HG03064 (cell line): ENCODE results near the gene GATB.

Experiments used
- ATAC-seq: cut with Tn5 transposase; IDR thresholded peaks from one replicate; pipeline ENCODE4 v1.9.1; 2021; ENCODE audit warnings: low read depth; ENCODE audit not compliant: unreplicated experiment

Gene GATB

DNA sequence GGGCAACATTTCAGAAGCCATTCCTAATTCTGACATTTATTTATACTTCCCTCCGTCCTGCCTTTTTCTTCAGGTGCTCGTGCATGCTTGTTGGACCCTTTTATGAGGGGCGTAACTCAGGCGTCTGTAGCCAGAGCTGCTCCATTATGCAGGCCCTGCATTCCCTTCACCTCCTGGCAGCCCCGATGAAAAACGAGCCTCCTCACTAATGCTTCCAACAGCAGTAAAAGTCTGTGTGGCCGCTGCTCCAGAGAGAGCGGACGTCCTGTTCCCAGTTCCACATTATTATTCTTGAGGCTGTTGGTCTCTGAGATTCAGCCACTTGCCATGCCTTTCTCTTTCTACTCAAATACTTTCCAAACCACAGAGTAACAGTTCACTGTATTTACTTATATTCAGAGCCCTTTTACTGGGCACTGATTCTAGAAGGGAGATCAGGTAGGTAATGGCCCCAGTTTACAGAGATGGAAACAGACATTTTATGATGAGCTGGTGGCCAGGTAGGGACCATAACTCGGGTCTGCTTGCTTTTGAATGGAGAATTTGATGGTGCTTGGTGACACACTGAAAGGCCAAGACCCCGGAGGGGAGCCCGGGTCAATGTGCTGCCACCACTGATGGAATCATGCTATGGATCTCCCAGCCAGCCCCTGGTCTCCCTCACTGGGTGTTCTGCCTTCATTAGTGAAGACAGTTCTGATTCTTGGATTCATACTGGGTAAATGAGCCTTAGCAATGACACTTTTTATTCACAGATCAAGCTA lies 101.0 kb downstream of the GATB start:
- no peak for ATAC-seq

DNA sequence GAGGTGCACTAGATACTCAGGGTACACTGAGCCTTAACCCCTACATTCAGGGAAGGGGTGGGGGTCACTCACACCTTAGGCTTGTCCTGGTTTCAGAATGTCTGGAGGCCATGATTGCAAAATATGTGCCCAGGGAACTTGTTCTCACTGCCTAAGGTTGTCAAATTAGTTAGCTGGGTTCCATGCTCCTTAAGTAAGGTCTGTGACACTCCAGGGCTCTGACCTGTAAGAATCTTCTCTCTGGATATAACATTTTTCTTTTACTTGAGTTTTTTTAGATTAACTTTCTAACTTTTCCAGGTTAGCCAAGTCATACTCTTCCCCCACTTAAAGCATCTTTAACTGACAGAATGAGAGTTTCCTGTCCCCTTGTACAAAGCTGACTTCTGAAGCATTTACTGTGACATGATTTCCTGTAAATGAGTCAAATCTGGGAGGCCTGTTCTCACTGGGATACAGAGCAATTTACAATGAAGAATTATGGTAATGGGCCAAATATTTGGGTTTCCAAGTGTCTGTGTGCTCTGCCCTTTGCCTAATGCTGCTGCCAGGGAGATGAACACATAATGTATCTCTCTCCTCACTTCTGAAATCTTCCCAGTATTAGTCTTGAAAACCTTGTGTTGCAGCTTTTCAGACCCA lies 101.7 kb downstream of the GATB start:
- no peak for ATAC-seq

DNA sequence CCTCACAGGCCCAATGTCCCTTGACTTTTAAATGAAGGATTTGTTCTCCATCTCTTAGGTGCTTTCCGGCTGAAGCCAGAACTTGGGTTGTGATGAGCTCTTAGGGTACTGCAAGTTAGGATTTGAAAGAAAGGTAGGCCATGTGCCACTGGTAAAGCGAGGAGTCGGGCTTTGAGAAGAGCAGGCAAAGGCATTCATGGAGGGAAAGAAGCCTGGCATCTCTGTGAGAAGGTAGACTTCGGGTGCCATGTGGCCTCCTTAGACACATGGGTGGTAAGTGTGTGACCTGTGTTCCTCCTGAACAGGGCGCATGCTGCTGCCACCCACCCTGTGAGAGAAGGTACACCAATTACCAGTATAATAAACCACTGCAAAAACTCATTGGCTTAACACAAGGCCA lies 102.9 kb downstream of the GATB start:
- no peak for ATAC-seq

- no peak for ATAC-seq
Observed at GRCh38 chr4:151656058-151656457, 104.7 kb downstream of the GATB start.

DNA sequence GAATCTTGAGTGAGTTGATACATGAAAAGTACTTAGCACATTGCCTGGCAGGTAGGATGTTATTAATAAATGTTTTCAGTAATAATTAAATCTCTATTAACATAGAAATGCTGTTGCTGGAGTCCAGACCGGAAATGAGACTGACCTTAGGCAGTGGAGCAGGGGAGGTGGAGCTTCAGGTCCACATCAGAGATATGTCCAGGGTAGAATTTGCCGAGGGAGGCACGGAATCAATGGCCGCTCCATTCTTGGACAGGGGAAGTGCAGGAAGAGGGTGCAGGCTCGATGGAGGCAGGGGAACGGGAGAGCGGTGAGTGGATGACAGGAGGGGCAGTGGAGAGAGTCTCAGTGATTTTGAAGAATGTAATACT lies 107.3 kb downstream of the GATB start:
- ATAC-seq = no peak

DNA sequence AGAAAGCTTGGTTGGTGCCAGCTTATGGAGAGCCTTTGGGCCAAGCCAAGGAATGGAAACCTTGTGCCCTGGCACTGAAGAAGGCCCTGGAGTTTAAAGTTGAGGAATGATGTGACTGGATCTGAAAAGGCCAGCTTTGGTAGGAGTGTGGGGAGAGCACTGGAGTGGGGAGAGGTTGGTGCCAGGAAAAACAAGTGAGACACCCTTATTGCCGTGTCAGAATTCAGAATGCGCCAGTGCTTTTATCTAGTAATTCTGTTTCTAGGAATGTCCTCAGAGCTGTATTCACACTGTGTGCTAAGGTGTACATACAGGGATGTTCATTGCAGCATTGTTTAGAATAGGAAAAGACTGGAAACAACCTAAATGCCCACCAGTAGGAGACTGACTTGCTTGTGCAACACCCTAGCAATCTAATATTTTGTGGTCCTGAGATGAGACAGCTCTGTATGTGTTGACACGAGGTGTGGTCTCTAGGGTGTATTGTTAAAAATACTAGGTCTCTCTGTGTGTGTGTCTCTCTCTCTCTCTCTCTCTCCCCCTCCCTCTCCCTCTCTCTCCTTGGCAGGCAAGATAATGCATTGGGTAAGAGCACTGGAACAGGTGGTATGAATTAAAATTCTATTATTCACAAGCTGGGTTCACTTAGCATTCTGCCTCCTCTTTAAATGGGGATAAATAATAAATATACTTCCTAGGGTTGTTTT lies 107.8 kb downstream of the GATB start:
- ATAC-seq = no peak

DNA sequence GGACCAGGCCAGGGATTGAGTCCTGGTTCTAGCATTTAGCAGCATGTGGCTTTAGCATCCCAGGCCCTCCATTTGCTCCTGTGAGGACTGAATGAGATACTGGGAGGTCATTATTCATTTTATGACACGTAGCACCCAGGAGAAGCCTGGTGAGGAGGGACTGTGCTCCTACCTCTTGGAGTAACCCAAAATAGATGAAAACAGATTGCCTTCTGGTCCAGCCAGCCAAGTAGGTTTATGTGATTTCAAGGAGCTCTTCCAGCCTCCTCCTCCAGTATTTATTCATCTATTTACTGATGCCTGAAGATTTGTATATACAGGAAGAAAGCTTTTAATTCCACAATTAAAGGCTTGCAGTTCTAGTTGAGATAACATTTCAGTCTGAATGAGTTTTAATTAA lies 109.3 kb downstream of the GATB start:
- ATAC-seq = no peak

DNA sequence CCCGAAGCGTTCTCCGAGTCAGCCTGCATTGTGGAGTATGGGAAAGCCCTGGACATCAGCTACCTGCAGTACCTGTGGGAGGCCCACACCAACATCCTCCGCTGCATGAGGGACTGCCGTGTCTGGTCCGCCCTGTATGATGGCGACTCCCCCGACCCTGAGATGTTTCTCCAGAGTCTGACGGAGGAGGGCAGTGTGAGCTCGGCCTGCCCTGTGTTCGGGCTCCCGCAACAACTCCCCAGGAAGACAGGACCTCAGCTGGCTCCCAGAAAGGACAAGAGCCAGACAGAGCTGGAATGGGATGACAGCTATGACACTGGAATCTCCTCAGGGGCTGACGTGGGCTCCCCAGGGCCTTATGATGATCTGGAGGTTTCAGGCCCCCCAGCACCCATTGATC lies 111.3 kb downstream of the GATB start:
- no peak for ATAC-seq

GRCh38 chr4:151646322-151646721 lies 114.5 kb downstream of the GATB start:
- no peak for ATAC-seq

GRCh38 chr4:151644622-151645021 lies 116.2 kb downstream of the GATB start:
- ATAC-seq = no peak

- no peak for ATAC-seq
Observed at GRCh38 chr4:151643564-151643963, 117.2 kb downstream of the GATB start.

DNA sequence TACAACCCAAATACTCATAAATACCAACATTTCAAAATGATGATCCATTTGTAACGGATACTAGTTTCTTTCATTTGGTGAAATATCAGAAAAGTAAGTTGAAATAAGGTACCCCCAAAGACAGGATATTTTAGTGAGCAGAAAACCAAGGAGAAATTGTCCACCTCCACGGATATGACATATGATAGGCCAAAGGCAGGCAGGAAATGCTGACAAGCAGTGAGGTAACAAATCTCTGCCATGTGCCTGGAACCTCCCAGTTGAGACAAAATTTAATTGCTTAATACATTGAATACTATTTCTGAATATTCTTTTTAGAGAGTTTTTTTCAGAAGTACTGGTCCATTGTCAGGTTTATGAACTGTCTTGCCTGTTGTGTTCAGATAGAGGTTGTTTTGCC lies 118.8 kb downstream of the GATB start:
- ATAC-seq = no peak

GRCh38 chr4:151641167-151641566 lies 119.6 kb downstream of the GATB start:
- ATAC-seq = no peak

- no peak for ATAC-seq
Observed at GRCh38 chr4:151640381-151640780, 120.4 kb downstream of the GATB start.

DNA sequence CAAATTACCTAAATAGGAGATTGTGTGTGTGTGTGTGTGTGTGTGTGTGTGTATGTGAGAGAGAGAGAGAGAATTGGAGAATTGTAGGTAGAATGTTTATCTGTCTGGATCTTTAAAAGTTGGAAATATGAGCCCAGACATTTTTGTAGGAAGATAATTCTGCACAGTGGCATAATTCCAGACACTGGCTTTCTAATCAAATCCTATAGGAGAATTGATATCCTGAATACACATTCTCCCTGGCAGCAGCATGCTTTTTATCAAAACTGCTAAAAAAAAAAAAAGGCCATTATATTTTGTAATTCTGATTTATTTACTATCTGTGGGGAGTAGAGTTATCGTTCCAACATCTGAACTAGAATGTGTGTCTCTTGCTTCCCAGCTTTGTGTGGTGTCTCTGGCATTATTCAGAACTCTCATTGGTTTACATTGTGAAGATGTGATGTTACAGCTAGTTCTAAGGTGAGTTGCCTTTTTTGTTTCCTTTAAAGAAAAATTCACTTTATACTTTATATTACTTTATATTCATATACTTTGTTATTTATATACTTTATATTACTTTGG lies 122.4 kb downstream of the GATB start:
- no peak for ATAC-seq

- ATAC-seq = no peak
Observed at GRCh38 chr4:151631349-151631748, 129.5 kb downstream of the GATB start.

- no peak for ATAC-seq
Observed at GRCh38 chr4:151629097-151629783, 131.6 kb downstream of the GATB start.

GRCh38 chr4:151628001-151628608 lies 132.7 kb downstream of the GATB start:
- no peak for ATAC-seq

- ATAC-seq = no peak
Observed at GRCh38 chr4:151627491-151627890, 133.3 kb downstream of the GATB start.

DNA sequence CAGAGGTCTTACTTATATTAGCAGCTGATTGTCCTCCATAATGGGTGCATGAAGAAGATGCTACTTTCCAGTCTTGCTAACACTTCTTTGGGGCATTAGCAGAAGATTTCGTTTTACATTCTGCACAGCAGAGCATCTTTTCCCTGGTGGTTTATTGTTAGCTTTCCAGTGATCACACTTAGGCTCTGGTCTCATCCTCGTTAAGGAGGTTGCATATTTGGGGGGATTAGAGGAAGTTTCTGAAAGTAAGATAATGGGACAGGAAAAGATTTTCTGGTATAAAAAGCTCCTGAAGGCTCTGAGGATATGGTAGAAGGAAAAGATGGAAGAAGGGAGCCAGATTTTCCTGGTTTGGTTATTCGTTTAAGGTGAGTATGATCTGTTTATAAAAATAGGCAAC lies 134.1 kb downstream of the GATB start:
- ATAC-seq = no peak

DNA sequence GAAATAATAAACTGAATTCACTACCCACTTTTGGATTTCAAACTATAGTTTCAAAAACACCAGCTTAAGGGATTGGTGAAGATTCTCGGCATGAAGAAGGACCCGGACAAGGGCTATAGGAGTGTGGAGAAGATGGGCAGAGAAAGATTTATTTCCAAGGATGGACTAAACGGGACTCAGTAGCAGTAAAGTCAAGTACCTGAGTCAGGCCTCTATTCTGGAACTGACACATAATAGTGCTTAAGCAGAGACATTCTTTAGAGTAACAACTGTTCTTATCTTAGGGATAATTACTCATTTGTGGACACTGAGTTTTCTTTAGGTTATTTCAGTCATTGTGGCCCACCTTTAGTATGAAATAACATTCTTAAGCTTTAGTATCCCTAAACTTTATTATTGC lies 134.6 kb downstream of the GATB start:
- ATAC-seq = no peak
